GM23338 (cell line): ENCODE results near the gene CPD.

Experiments
- CREB1 ChIP-seq: fragments of 250-450 bp; sonication (Bioruptor Pico); IDR thresholded peaks from 2 replicates; pipeline ENCODE4 v1.5.0; 2020; ENCODE audit warnings: low read depth, mild to moderate bottlenecking, moderate library complexity
- EZH2 ChIP-seq: fragments of 200-600 bp; sonication (generic); IDR thresholded peaks from one replicate; pipeline ENCODE4 v1.8.0; 2017; ENCODE audit warnings: antibody characterized with exemption, mild to moderate bottlenecking, low read depth; ENCODE audit not compliant: unreplicated experiment
- EZH2phosphoT487 ChIP-seq: fragments of 200-600 bp; sonication (generic); IDR thresholded peaks from one replicate; pipeline ENCODE4 v1.8.1; 2018; ENCODE audit warnings: antibody characterized with exemption; ENCODE audit not compliant: unreplicated experiment
- JUNB ChIP-seq: IDR thresholded peaks from one replicate; pipeline ENCODE4 v1.6.1; 2016; ENCODE audit warnings: antibody characterized with exemption; ENCODE audit not compliant: unreplicated experiment
- NANOG ChIP-seq: IDR thresholded peaks from 2 replicates; pipeline ENCODE4 v1.6.1; 2016; ENCODE audit warnings: antibody characterized with exemption, borderline replicate concordance
- POLR2AphosphoS5 ChIP-seq: IDR thresholded peaks from 2 replicates; pipeline ENCODE4 v1.6.1; 2016; ENCODE audit warnings: antibody characterized with exemption, low read depth
- REST ChIP-seq: IDR thresholded peaks from one replicate; pipeline ENCODE4 v1.6.1; 2018; ENCODE audit warnings: antibody characterized with exemption; ENCODE audit not compliant: unreplicated experiment
- ZNF114 ChIP-seq: fragments of 250-450 bp; sonication (Bioruptor Pico); IDR thresholded peaks from 2 replicates; pipeline ENCODE4 v1.5.0; 2020; ENCODE audit warnings: mild to moderate bottlenecking, moderate library complexity
- TF ChIP-seq, protein P1 (sequence below), 2 experiments: fragments of 200-600 bp in 1 of 2; sonication (generic) in 1 of 2; conservative IDR thresholded peaks; 2 replicates each; pipeline versions ENCODE4 v1.5.1 to v1.6.1; 2016 to 2017; ENCODE audit warnings: antibody characterized with exemption in 2 of 2, low read depth in 2 of 2, mild to moderate bottlenecking in 2 of 2, moderate library complexity in 1 of 2

GRCh38 chr17:30477774-30478115, 99.0 kb downstream of the CPD start:
- TF ChIP-seq REST (no peak), CREB1 (CRISPR knock-in tag) (no peak), EZH2 (no peak), POLR2AphosphoS5 (no peak), ZNF114 (no peak), EZH2phosphoT487 (no peak), NANOG (no peak), JUNB (no peak)
- TF ChIP-seq, protein P1, sequence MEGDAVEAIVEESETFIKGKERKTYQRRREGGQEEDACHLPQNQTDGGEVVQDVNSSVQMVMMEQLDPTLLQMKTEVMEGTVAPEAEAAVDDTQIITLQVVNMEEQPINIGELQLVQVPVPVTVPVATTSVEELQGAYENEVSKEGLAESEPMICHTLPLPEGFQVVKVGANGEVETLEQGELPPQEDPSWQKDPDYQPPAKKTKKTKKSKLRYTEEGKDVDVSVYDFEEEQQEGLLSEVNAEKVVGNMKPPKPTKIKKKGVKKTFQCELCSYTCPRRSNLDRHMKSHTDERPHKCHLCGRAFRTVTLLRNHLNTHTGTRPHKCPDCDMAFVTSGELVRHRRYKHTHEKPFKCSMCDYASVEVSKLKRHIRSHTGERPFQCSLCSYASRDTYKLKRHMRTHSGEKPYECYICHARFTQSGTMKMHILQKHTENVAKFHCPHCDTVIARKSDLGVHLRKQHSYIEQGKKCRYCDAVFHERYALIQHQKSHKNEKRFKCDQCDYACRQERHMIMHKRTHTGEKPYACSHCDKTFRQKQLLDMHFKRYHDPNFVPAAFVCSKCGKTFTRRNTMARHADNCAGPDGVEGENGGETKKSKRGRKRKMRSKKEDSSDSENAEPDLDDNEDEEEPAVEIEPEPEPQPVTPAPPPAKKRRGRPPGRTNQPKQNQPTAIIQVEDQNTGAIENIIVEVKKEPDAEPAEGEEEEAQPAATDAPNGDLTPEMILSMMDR (conservative IDR thresholded peaks at IDR 0.05; ENCODE audit: low read depth in 2 of 2) = no peak
